Measurements from ENCODE around the gene CENATAC.
A peak's percentile ranks its signal among the peaks of the same experiment; 100 is the strongest.
"Not testable (repeated sequence)": the region's sequence is repeated elsewhere in the genome, so short reads cannot be mapped to it uniquely, and the experiment has no call there.

The CENATAC gene

GRCh38 chr11:118997627-118998387 is at the start of gene CENATAC:
Gene CENATAC (plus strand): TSS chr11:118998138. CDS start chr11:118998198, 60 bp downstream.
- peak; percentile 96 for DNase-seq

GRCh38 chr11:118953265-118953664 is 44.7 kb upstream of the CENATAC start:
- no peak for DNase-seq

GRCh38 chr11:118953976-118954375 is 44.0 kb upstream of the CENATAC start:
- not testable (repeated sequence) for DNase-seq

GRCh38 chr11:118956094-118956846 is 41.7 kb upstream of the CENATAC start, which contains the start of gene UPK2:
Gene UPK2 (plus strand): TSS chr11:118956298. CDS start chr11:118956351, 53 bp downstream.
- peak; percentile 91 for DNase-seq

- DNase-seq: no peak
Measured at GRCh38 chr11:118956847-118957469, 41.0 kb upstream of the CENATAC start.

- no peak for DNase-seq
Measured at GRCh38 chr11:118957549-118957948, 40.4 kb upstream of the CENATAC start.

GRCh38 chr11:118957968-118958367 is 40.0 kb upstream of the CENATAC start:
- DNase-seq: no peak

GRCh38 chr11:118958577-118958976 is 39.4 kb upstream of the CENATAC start:
- DNase-seq: no peak

GRCh38 chr11:118961189-118961588 is 36.7 kb upstream of the CENATAC start:
- DNase-seq: no peak

- no peak for DNase-seq
Measured at GRCh38 chr11:118961591-118961990, 36.3 kb upstream of the CENATAC start.

- not testable (repeated sequence) for DNase-seq
Measured at GRCh38 chr11:118969508-118969907, 28.4 kb upstream of the CENATAC start.

- no peak for DNase-seq
Measured at GRCh38 chr11:118971646-118972045, 26.3 kb upstream of the CENATAC start, which contains the start of gene FOXR1. Gene FOXR1 (plus strand): TSS chr11:118971761. CDS start chr11:118971932, 171 bp downstream.

- no peak for DNase-seq
Measured at GRCh38 chr11:118973985-118974384, 24.0 kb upstream of the CENATAC start.

GRCh38 chr11:118975771-118976709 is 21.9 kb upstream of the CENATAC start:
- no peak for DNase-seq

- DNase-seq: no peak
Measured at GRCh38 chr11:118979434-118979833, 18.5 kb upstream of the CENATAC start.

GRCh38 chr11:118980191-118980881 is 17.6 kb upstream of the CENATAC start:
- DNase-seq: no peak

- DNase-seq: not testable (repeated sequence)
Measured at GRCh38 chr11:118984337-118984736, 13.6 kb upstream of the CENATAC start.

GRCh38 chr11:118984825-118985224 is 13.1 kb upstream of the CENATAC start:
- no peak for DNase-seq

GRCh38 chr11:118988280-118988679 is 9.7 kb upstream of the CENATAC start:
- DNase-seq: no peak

GRCh38 chr11:118991486-118992038 is 6.4 kb upstream of the CENATAC start:
- not testable (repeated sequence) for DNase-seq

- DNase-seq: peak; percentile 21
Measured at GRCh38 chr11:118996926-118997626, 862 bp upstream of the CENATAC start.

Data from stimulated activated CD4-positive, alpha-beta T cell treated with anti-CD3 and anti-CD28 coated beads, Interleukin-12 subunit alpha, Interleukin-12 subunit beta, amount 100 ng/mL, for 4 hours (primary cell).